ENCODE measurements around the gene RGS2. TPM values are rescaled to one million over a fixed set of nuclear protein-coding genes. Genes with fewer than 3 reads are reported as not detected.

RGS2 gene
- total and polyA plus RNA-seq, 9 of the 15 experiments (the other 6 are each of a cell fraction or from before 2014, with no cell fraction given): 2.5 to 5.4 (median 3.8) TPM

DNA sequence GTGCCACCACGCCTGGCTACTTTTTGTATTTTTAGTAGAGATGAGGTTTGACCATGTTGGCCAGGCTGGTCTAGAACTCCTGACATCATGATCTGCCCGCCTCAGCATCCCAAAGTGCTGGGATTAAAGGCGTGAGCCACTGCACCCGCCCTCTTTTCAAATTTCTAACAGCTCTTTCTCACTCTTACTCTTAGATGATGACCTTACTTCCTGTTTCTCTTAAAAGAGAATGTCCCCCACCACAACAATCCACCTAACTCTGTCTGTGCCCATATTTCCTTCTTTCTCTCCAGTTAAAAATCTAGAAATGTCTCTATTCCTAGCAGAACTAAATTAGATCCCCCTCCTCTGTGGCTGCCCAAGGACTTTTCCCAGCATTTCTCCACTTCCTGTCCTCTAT lies 46.6 kb upstream of the RGS2 start:
- intact Hi-C loops (cut with micrococcal nuclease) (no loop called here), in situ Hi-C loops (cut with MboI) (no loop called here)
- FAIRE-seq (no peak), DNase-seq (ENCODE audit: extremely low read depth in 1 of 4, low spot score in 3 of 4) (no peak), ATAC-seq (no peak)
- BruUV-seq (replicated peaks): no TSS peak
- H3K27ac ChIP-seq (ENCODE audit: extremely low read depth, low read depth, low read length): no peak overlapping the region
- CTCF ChIA-PET (ENCODE audit: low intra/inter-chr PET ratio): no interaction called here
- no peak overlapping the region for H3K9ac ChIP-seq (ENCODE audit: insufficient read depth in 1 of 2, low read depth in 2 of 2, low read length in 2 of 2)
- no peaks in the 10 kb centered on the region for H3K79me2 ChIP-seq (ENCODE audit: control insufficient read depth, insufficient read depth, low read length)
- no peak overlapping the region for H2AFZ ChIP-seq (ENCODE audit: low read depth, low read length)
- POLR2A ChIA-PET: no interaction called here
- no peaks in the 10 kb centered on the region for H3K36me3 ChIP-seq (ENCODE audit: control insufficient read depth, insufficient read depth, low read length)
- no peak overlapping the region for H3K4me2 ChIP-seq (ENCODE audit: insufficient read depth, low read length)
- H4K20me1 ChIP-seq (replicated peaks; ENCODE audit: control insufficient read depth, insufficient read depth, low read length): no peaks in the 10 kb centered on the region
- no peaks in the 10 kb centered on the region for H3K9me3 ChIP-seq (replicated peaks; ENCODE audit: control insufficient read depth, insufficient read depth, low read depth, low read length)
- no peaks in the 10 kb centered on the region for H3K27me3 ChIP-seq (ENCODE audit: control insufficient read depth in 2 of 2, insufficient read depth in 2 of 2, low read length in 2 of 2)
- no peaks in the 10 kb centered on the region for H3K4me1 ChIP-seq (replicated peaks in 1 of 2; ENCODE audit: control insufficient read depth in 2 of 2, insufficient read depth in 2 of 2, low read length in 2 of 2)
- 2% methylated on average over 4 of the region's 4 CpGs for WGBS (ENCODE audit: insufficient coverage, low coverage, missing lambda C conversion rate)
- no peak overlapping the region for H3K4me3 ChIP-seq
- no peaks in the 10 kb centered on the region for H3K9me1 ChIP-seq (ENCODE audit: control insufficient read depth, insufficient read depth, low read length)
- TF ChIP-seq CSDE1 (IDR thresholded peaks at IDR 0.05) (no peak), DACH1 (IDR thresholded peaks at IDR 0.05; ENCODE audit: partially characterized antibody) (no peak), PYGO2 (tag; IDR thresholded peaks at IDR 0.05) (no peak), ETV6 (IDR thresholded peaks at IDR 0.05; ENCODE audit: borderline replicate concordance in 1 of 2, low read depth in 2 of 2, low read length in 1 of 2) (no peak), ETV6 (CRISPR knock-in tag; IDR thresholded peaks at IDR 0.05; ENCODE audit: borderline replicate concordance) (no peak), GTF2A2 (tag; IDR thresholded peaks at IDR 0.05) (no peak), HINFP (tag; conservative IDR thresholded peaks at IDR 0.05; ENCODE audit: low read depth) (no peak), STAG1 (CRISPR knock-in tag; IDR thresholded peaks at IDR 0.05; ENCODE audit: borderline replicate concordance) (no peak), TCF7 (IDR thresholded peaks at IDR 0.05; ENCODE audit: borderline replicate concordance) (no peak), TEAD1 (CRISPR knock-in tag; IDR thresholded peaks at IDR 0.05) (no peak), HNRNPL (IDR thresholded peaks at IDR 0.05; ENCODE audit: low read depth, low read length) (no peak), SNRNP70 (optimal IDR thresholded peaks at IDR 0.05; ENCODE audit: low read depth, low read length) (no peak), MYNN (IDR thresholded peaks at IDR 0.05) (no peak), MYNN (CRISPR knock-in tag; IDR thresholded peaks at IDR 0.05) (no peak), NFIC (IDR thresholded peaks at IDR 0.05) (no peak), FOXJ2 (tag; IDR thresholded peaks at IDR 0.05) (no peak)
- TF ChIP-seq, protein P1, sequence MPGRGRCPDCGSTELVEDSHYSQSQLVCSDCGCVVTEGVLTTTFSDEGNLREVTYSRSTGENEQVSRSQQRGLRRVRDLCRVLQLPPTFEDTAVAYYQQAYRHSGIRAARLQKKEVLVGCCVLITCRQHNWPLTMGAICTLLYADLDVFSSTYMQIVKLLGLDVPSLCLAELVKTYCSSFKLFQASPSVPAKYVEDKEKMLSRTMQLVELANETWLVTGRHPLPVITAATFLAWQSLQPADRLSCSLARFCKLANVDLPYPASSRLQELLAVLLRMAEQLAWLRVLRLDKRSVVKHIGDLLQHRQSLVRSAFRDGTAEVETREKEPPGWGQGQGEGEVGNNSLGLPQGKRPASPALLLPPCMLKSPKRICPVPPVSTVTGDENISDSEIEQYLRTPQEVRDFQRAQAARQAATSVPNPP (IDR thresholded peaks at IDR 0.05; ENCODE audit: borderline replicate concordance, insufficient read depth, insufficient read length): no peak
